GM12873 (cell line): ENCODE measurements around the gene PDZRN3.

Experiments
- TF ChIP-seq, protein P1 (sequence below): IDR thresholded peaks from 2 replicates; pipeline ENCODE4 v1.5.1; 2012; ENCODE audit warnings: low read depth, mild to moderate bottlenecking, moderate library complexity, low read length, control low read depth; ENCODE audit not compliant: insufficient read depth; ENCODE audit errors: missing control alignments

Gene PDZRN3

GRCh38 chr3:73611176-73611575, 13.6 kb downstream of the PDZRN3 start:
- TF ChIP-seq, protein P1, sequence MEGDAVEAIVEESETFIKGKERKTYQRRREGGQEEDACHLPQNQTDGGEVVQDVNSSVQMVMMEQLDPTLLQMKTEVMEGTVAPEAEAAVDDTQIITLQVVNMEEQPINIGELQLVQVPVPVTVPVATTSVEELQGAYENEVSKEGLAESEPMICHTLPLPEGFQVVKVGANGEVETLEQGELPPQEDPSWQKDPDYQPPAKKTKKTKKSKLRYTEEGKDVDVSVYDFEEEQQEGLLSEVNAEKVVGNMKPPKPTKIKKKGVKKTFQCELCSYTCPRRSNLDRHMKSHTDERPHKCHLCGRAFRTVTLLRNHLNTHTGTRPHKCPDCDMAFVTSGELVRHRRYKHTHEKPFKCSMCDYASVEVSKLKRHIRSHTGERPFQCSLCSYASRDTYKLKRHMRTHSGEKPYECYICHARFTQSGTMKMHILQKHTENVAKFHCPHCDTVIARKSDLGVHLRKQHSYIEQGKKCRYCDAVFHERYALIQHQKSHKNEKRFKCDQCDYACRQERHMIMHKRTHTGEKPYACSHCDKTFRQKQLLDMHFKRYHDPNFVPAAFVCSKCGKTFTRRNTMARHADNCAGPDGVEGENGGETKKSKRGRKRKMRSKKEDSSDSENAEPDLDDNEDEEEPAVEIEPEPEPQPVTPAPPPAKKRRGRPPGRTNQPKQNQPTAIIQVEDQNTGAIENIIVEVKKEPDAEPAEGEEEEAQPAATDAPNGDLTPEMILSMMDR, result no peak

DNA sequence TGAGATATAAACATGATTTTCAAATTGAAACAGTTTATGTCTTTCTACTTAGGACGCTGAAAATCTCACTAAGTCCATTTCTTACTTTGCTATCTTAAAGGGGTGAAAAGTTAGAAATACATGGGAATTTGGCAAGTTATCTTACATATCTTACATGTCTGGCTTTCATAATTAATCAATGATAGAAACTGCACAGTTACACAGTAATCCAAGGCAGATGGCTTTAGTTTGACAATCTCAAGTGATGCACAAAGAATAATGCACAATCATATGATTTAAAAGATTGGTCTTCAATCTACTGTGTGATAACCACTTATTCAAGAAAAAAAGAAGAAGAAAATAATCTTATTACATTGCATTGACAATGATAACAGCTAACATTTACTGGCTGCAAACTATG, 14.2 kb downstream of the PDZRN3 start:
- TF ChIP-seq, protein P1, result no peak

- TF ChIP-seq, protein P1, result no peak
These were observed 15.1 kb downstream of the PDZRN3 start for GRCh38 chr3:73609655-73610054.

GRCh38 chr3:73609315-73609641, 15.5 kb downstream of the PDZRN3 start:
- TF ChIP-seq, protein P1, result no peak

- TF ChIP-seq, protein P1, result no peak
These were observed 16.1 kb downstream of the PDZRN3 start for GRCh38 chr3:73608456-73609314.

- TF ChIP-seq, protein P1, result no peak
These were observed 18.9 kb downstream of the PDZRN3 start for GRCh38 chr3:73605861-73606260.

DNA sequence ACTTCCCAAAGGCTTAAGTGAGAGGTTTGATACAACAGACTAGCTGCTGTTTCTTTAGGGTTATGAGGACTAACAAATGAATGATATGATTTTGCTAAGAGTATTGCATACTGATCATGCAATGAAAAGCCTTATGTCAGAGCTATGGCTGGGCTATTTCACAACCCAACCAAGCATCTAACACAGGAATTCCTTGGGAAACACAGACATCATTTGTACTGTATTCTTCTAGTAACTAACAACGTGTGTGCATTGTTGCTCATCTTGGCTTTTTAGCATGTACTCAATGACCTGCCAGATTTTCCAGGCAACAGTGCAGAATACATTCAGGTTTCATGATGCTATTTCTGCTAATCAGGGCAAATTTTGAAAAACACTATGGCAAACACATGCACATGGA, 19.3 kb downstream of the PDZRN3 start:
- TF ChIP-seq, protein P1, result no peak

GRCh38 chr3:73604451-73604850, 20.3 kb downstream of the PDZRN3 start:
- TF ChIP-seq, protein P1, result no peak
